Activated CD4-positive, alpha-beta memory T cell treated with anti-CD3 and anti-CD28 coated beads, Interleukin-2, amount 10 ng/mL, durations not matched to agents 7 days and 5 days (primary cell): Measurements from ENCODE around the gene RIPK3. TPM values are rescaled to one million over a fixed set of nuclear protein-coding genes. Genes with fewer than 3 reads are reported as not detected.

ENCODE experiments used
- CTCF ChIA-PET: fragments of 350-600 bp; sonication (Branson Sonifier 250); formaldehyde crosslinking; loops from one replicate; lab custom pipeline; 2021; ENCODE audit warnings: antibody characterized with exemption, inconsistent platforms; lab: Charles Lee
- POLR2A ChIA-PET: fragments of 350-600 bp; sonication (Branson Sonifier 250); formaldehyde crosslinking; loops from one replicate; lab custom pipeline; 2021; ENCODE audit warnings: antibody characterized with exemption; lab: Charles Lee
- DNase-seq: peaks from one replicate; pipeline ENCODE4 v3.0.0-alpha.2; 2020
- H3K27ac Mint-ChIP-seq: one replicate; pipeline ENCODE4 v1.8.0; 2021; ENCODE audit warnings: mild to moderate bottlenecking, mixed read lengths
- H3K27me3 Mint-ChIP-seq: one replicate; pipeline ENCODE4 v1.8.0; 2021; ENCODE audit warnings: mixed read lengths
- H3K36me3 Mint-ChIP-seq: one replicate; pipeline ENCODE4 v1.8.0; 2021; ENCODE audit warnings: low read depth, mixed read lengths
- H3K4me1 Mint-ChIP-seq: one replicate; pipeline ENCODE4 v1.8.0; 2021; ENCODE audit warnings: mixed read lengths
- H3K4me3 Mint-ChIP-seq: one replicate; pipeline ENCODE4 v1.8.0; 2021; ENCODE audit warnings: mild to moderate bottlenecking, mixed read lengths
- H3K9me3 Mint-ChIP-seq: one replicate; pipeline ENCODE4 v1.8.0; 2021; ENCODE audit warnings: mixed read lengths
- total RNA-seq, 2 experiments: library from RNA; stranded (reverse); gene quantifications; one replicate each; pipeline ENCODE4 v1.2.3, GENCODE V29; 2021

Gene RIPK3
- total RNA-seq, 2 experiments from 2014 or later: 37.3 to 38.0 TPM

DNA sequence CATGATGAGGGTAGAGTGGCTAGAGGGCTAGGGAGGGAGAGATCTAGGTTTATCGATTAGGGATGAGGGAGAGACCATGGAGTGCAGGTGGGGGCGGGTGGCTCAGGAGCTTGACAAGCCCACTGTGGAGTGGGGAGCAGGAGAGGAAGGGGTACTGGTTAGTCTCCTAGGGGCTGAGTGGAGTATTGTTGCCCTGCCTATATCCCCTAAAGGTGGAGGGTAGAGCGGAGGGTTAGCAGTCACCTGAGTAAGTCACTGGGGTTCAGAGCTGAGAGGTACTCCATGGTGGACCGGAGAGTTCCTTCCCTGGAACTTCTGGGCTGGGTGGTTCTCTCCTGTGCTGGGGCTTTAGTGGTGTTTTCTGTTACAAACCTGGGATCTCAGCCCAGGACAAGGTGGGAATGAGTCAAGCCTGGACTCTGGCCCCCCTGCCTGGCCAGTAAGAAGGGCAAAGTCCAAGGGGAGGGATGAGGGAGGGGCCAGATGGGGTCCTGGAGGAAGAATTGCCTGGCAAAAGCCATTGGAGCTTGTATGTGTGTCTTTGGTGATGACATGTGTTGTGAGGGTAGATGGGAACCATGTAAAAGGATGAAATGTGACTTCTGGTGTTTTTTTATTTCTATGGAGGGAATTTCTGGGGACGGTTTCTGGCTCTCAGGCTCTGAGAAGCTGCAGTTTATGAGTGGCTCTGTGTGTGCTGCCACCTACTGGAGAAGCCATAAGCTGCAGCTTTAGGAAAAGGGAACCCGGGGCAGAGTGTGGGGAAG is 32.0 kb downstream of the RIPK3 start, which contains the start of gene CIDEB:
TSS of gene CIDEB (minus strand) at position 403 of the 767 bp plus-strand sequence. CDS start at position 284, 119 bp downstream.
- Mint-ChIP-seq H3K36me3 (peaks cover 71% of the 10 kb centered on the region), H3K4me1 (peaks cover 46% of the 10 kb centered on the region), H3K9me3 (no peaks in the 10 kb centered on the region), H3K27ac (peak within 1 kb of the TSS; percentile 31), H3K27me3 (no peaks in the 10 kb centered on the region), H3K4me3 (no peak within 1 kb of the TSS)
- ChIA-PET CTCF (interaction anchor here (0.7 to 9.0 kb wide), 43 partner anchors 10 to 300 kb away, joined by 3 to 144 read pairs (median 7); partner anchors contain the start of genes ADCY4, CARMIL3, CHMP4A and DCAF11), POLR2A (interaction anchor here (0.8 to 9.3 kb wide), 17 partner anchors 8 to 194 kb away, joined by 3 to 97 read pairs (median 7); partner anchors contain the start of genes CBLN3, CHMP4A, DCAF11 and DHRS1)
- DNase-seq: peak; percentile 65

DNA sequence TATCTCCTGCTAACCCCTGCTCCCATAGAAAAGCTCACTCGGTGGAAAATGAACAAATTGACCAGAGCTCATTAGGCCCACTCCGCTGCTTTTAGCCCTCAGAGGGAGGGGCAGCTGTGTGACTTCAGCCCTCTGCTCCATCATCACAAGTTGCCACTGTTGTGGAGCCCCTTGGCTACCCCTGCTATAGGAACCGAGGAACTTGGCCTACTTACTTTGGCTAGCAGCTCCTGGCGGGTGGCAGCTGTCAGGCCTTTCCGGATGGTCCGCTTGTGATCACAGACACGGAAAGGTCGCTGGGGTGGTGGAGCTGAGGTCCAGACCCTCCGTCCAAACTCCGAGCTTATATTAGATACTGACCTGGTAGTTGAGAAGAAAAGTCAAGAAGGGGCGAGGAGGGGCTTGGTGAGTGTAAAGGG is 32.6 kb downstream of the RIPK3 start:
- peaks cover 74% of the 10 kb centered on the region for H3K36me3 Mint-ChIP-seq
- POLR2A ChIA-PET: interaction anchor here (1.3 to 9.3 kb wide), 7 partner anchors 7 to 193 kb away, joined by 5 to 97 read pairs (median 25); partner anchors contain the start of genes CBLN3, CHMP4A, DCAF11 and DHRS1
- H3K27ac Mint-ChIP-seq: peak overlapping the region; percentile 6
- no peak overlapping the region for H3K4me3 Mint-ChIP-seq
- CTCF ChIA-PET: interaction anchor here (1.1 to 9.0 kb wide), 19 partner anchors 9 to 249 kb away, joined by 3 to 144 read pairs (median 12); partner anchors contain the start of genes ADCY4, DCAF11, DHRS1 and IPO4
- peaks cover 45% of the 10 kb centered on the region for H3K4me1 Mint-ChIP-seq
- no peak for DNase-seq
- no peaks in the 10 kb centered on the region for H3K9me3 Mint-ChIP-seq
- H3K27me3 Mint-ChIP-seq: no peaks in the 10 kb centered on the region

DNA sequence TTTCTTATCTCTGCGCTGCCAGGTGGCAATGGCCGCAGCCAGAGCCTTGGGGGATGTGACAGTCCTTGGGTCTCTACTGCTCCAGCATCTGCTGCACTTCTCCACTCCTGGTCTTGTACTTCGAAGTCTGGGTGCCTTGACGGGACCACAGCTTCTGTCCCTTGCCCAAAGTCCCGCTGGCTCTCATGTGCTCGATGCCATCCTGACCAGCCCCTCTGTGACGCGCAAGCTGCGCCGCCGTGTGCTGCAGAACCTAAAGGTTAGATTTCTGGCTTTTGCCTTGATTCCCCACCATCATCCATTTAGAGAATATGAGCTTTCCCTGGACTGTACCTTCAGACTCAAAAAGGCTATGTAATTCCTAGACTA is 35.8 kb downstream of the RIPK3 start:
- Mint-ChIP-seq H3K36me3 (peaks cover 66% of the 10 kb centered on the region), H3K4me1 (peaks cover 50% of the 10 kb centered on the region), H3K9me3 (no peaks in the 10 kb centered on the region), H3K27ac (no peak overlapping the region), H3K27me3 (no peaks in the 10 kb centered on the region), H3K4me3 (no peak overlapping the region)
- ChIA-PET POLR2A (interaction anchor here (0.8 to 1.0 kb wide), 4 partner anchors 45 to 115 kb away, joined by 3 to 4 read pairs (median 3); partner anchors contain the start of genes IPO4, MDP1 and TINF2), CTCF (interaction anchor here (1.2 to 1.7 kb wide), 2 partner anchors 58 to 90 kb away, joined by 3 to 4 read pairs; partner anchors contain the start of gene CHMP4A)
- DNase-seq: no peak

DNA sequence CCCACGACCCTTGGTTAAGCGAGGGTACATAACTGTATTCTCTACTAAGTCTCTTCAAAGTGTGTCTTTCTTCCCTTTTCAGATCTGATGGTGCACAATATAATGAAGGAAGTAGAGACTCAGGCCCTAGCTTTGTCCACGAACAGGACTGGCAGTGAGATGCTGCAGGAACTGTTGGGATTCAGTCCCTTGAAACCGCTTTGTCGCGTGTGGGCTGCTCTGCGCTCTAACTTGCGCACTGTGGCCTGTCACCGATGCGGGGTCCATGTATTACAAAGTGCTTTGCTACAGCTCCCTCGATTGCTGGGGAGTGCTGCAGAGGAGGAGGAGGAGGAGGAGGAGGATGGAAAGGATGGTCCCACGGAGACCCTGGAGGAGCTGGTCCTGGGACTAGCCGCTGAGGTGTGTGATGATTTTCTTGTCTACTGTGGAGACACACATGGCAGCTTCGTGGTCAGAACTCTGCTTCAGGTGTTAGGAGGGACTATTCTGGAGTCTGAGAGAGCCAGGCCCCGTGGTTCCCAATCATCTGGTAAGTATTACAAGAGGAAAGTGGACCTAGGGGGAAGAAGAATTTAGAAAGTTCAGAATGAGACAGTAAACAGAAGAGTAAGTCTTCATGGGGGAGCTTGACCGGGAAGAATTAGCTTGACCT is 39.3 kb downstream of the RIPK3 start:
- no peaks in the 10 kb centered on the region for H3K27me3 Mint-ChIP-seq
- no peaks in the 10 kb centered on the region for H3K9me3 Mint-ChIP-seq
- no peak for DNase-seq
- POLR2A ChIA-PET: interaction anchor here (0.6 to 7.3 kb wide), 18 partner anchors 10 to 242 kb away, joined by 3 to 97 read pairs (median 5); partner anchors contain the start of genes CBLN3, CHMP4A, CIDEB and IPO4
- H3K4me3 Mint-ChIP-seq: peak overlapping the region; percentile 84
- H3K4me1 Mint-ChIP-seq: peaks cover 60% of the 10 kb centered on the region
- H3K36me3 Mint-ChIP-seq: peaks cover 49% of the 10 kb centered on the region
- CTCF ChIA-PET: interaction anchor here (0.9 to 7.7 kb wide), 9 partner anchors 9 to 208 kb away, joined by 3 to 213 read pairs (median 29); partner anchors contain the start of genes CIDEB, LTB4R, LTB4R2 and RABGGTA
- H3K27ac Mint-ChIP-seq: peak overlapping the region; percentile 84

DNA sequence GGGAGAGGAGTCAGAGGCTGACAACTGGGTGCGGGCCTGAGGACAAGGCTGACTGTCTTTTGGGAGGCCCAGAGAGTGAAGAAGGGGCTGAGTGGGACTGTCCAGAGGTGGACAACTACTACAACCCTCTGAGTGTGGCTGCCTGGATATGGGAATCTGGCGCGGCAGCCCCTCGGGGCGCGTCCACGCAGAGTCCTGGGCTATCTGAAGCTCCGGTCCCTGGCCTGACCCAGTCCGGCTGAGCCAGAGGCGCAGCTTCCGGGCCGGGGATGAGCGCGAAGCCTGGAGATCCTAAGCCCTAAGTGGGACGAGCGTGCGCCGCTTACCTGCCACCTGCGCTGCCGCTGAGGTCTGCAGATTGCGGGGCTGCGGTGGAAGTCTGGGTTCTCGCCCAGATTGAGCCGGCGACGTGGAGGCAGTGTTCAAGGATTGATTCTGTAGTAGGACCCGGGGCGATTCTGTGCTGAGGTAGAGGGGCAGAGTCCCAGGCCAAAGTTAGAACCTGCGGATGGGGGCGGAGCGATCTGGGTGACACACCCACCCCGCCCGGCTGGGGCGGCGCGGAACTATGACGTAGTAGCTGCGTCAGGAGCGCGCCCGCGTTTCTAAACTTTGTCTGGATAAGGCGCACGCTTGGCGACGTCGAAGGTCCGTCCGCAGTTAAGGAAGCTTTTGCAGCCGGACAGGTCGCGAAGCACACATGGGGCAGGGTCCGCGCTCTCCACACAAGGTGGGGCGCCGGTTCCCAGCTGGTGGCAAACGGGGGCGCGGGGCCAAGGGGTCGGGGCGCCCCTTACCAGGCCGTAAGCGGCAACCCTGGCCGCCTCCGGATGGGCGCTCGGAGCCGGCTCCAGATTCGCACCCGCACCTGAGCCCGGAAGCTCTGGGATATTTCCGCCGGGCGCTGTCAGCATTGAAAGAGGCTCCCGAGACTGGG is 40.3 kb downstream of the RIPK3 start, which contains the start of the genes DHRS1 and NOP9:
TSS of gene DHRS1 (minus strand) at position 526 of the 937 bp plus-strand sequence. CDS start 674 bp downstream, outside the sequence.
TSS of gene NOP9 (plus strand) at position 596 of the 937 bp plus-strand sequence. CDS start at position 701, 105 bp downstream.
- Mint-ChIP-seq H3K27me3 (no peaks in the 10 kb centered on the region), H3K36me3 (peaks cover 45% of the 10 kb centered on the region), H3K4me1 (peaks cover 60% of the 10 kb centered on the region), H3K9me3 (no peaks in the 10 kb centered on the region), H3K4me3 (peak within 1 kb of the TSS; percentile 84), H3K27ac (peak within 1 kb of the TSS; percentile 84)
- ChIA-PET CTCF (interaction anchor here (0.9 to 7.7 kb wide), 14 partner anchors 10 to 207 kb away, joined by 3 to 213 read pairs (median 5); partner anchors contain the start of genes CIDEB, LTB4R, LTB4R2 and MDP1), POLR2A (interaction anchor here (0.6 to 7.3 kb wide), 22 partner anchors 9 to 241 kb away, joined by 3 to 97 read pairs (median 5); partner anchors contain the start of genes CBLN3, CHMP4A, CIDEB and DCAF11)
- peak; percentile 94 for DNase-seq

DNA sequence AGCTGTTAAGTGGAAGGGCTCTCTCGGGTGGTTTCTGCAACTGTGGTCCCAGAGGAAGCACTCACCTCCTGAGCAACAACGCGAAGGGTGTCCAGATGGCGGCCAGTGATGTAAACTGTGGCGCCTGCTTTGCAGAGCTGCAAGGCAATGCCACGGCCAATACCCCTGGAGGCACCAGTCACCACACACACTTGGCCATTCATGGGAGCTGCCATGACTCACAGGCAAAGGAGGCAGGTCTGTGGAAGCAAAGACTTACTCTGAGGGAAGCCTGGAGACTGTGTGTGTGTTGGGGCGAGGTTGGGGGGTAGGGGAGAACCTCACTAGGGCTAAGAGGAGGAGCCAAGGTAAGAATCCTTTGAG is 40.9 kb downstream of the RIPK3 start:
- Mint-ChIP-seq H3K27ac (peak overlapping the region; percentile 84), H3K4me3 (peak overlapping the region; percentile 84), H3K9me3 (no peaks in the 10 kb centered on the region), H3K27me3 (no peaks in the 10 kb centered on the region), H3K4me1 (peaks cover 60% of the 10 kb centered on the region), H3K36me3 (peaks cover 41% of the 10 kb centered on the region)
- ChIA-PET POLR2A (interaction anchor here (0.6 to 7.3 kb wide), 14 partner anchors 11 to 185 kb away, joined by 3 to 97 read pairs (median 8); partner anchors contain the start of genes CHMP4A, CIDEB, DCAF11 and IPO4), CTCF (interaction anchor here (0.9 to 7.7 kb wide), 12 partner anchors 9 to 138 kb away, joined by 3 to 213 read pairs (median 14); partner anchors contain the start of genes CIDEB, LTB4R, LTB4R2 and MDP1)
- DNase-seq: no peak

DNA sequence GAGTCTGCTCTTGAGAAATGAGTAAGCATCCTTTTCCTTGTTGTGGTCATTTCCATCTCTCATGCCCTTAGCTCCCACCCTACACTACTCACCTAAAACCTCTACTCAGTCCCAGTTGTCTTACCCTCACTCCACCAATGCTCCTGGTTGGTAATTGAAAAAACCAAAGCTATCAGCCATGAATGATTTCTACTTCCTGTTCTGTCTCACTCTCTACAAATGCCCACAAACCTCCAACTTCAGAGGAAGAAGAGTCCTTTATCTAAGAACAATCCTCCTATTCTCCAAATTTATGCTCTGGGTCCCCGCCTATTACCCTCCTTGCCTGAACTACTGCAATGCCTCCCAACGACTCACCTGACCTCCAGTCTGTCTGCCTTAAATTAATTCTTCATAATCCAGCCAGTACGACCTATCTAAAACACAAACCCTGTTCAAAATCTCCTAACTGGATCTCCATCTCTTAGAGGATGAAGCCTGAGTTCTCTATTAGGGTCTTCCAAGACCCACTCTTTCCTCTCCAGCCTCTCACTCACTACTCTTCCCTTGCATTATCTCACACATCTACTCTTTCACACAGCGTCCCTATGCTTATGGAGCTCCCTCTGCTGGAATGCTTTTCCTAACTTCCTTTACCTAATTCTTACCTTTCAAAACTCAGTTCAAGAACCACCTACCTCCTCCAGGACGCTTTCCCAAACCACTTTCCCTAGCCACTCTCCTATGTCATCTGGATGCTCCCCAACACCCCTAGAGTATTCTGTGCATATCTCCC is 42.4 kb downstream of the RIPK3 start:
- Mint-ChIP-seq H3K9me3 (no peaks in the 10 kb centered on the region), H3K36me3 (peaks cover 32% of the 10 kb centered on the region), H3K27ac (peak overlapping the region; percentile 76), H3K4me1 (peaks cover 54% of the 10 kb centered on the region), H3K4me3 (no peak overlapping the region), H3K27me3 (no peaks in the 10 kb centered on the region)
- ChIA-PET CTCF (interaction anchor here (0.5 to 7.7 kb wide), 25 partner anchors 12 to 290 kb away, joined by 3 to 213 read pairs (median 6); partner anchors contain the start of genes CHMP4A, CIDEB, DCAF11 and GMPR2), POLR2A (interaction anchor here (0.7 to 7.3 kb wide), 13 partner anchors 13 to 240 kb away, joined by 3 to 97 read pairs (median 7); partner anchors contain the start of genes CHMP4A, CIDEB, DCAF11 and IRF9)
- no peak for DNase-seq

DNA sequence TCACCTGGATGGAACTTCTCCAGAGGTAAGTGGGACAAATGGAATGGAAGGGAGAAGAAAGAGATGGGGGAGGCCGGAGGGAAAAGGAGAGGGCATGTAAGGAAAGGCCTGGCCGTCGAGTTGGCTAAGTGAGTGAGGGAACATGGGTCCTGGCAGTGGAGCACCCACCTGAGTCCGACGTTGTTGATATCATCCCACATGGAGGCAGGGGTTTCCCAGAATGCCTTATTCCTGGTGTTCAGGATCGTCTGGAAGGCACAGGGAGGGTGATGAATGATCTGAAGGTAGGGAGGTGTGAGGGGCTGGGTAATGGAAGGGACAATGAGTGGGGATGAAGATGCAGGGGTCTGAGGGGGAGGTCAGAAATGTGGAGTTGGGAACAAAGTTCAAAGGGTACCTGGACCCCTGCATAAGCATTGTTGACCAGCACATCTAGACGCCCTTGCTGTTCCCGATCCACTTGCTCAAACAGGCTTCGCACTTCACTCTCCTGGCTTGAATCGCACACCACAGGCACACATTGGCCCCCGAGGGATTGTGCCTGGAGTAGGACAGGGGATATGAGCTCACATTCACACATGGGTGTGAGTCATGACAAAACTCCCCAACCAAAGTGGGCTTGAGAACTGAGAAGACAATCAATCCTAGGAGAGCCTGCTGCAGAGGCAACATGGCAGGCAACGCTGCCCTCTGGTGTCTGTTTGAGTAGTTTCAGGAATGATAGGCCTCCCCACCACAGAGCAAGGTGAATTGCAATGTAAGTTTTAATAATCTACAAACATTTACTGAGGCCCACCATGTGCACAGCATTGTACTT is 43.2 kb downstream of the RIPK3 start:
- ChIA-PET CTCF (interaction anchor here (0.5 to 7.7 kb wide), 22 partner anchors 13 to 289 kb away, joined by 3 to 213 read pairs (median 8); partner anchors contain the start of genes CHMP4A, CIDEB, GMPR2 and IRF9), POLR2A (interaction anchor here (0.6 to 7.3 kb wide), 12 partner anchors 14 to 138 kb away, joined by 3 to 97 read pairs (median 6); partner anchors contain the start of genes CHMP4A, CIDEB, IRF9 and LTB4R)
- DNase-seq: peak; percentile 77
- Mint-ChIP-seq H3K27me3 (no peaks in the 10 kb centered on the region), H3K36me3 (peaks cover 33% of the 10 kb centered on the region), H3K4me3 (no peak overlapping the region), H3K9me3 (no peaks in the 10 kb centered on the region), H3K27ac (peak overlapping the region; percentile 76), H3K4me1 (peaks cover 46% of the 10 kb centered on the region)

DNA sequence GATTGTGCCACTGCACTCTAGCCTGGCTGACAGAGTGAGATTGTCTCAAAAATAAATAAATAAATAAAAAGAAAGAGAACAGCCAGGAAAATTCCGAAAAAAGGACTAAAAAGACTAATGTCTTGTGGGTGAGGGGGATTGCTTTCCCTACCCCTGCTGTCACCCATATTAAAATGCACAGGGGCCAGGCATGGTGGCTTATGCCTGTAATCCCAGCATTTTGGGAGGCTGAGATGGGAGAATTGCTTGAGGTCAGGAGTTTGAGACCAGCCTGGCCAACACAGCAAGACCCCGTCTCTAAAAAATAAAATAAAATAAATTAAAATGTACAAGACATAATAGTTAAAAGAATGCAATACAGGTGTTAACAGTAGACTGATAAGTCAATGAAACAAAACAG is 46.3 kb downstream of the RIPK3 start:
- Mint-ChIP-seq H3K4me1 (peaks cover 42% of the 10 kb centered on the region), H3K9me3 (no peaks in the 10 kb centered on the region), H3K36me3 (peaks cover 54% of the 10 kb centered on the region), H3K27me3 (peaks cover 8% of the 10 kb centered on the region), H3K27ac (no peak overlapping the region), H3K4me3 (no peak overlapping the region)
- ChIA-PET CTCF (interaction anchor here (1.0 to 5.3 kb wide), 5 partner anchors 14 to 51 kb away, joined by 3 to 32 read pairs (median 7); partner anchors contain the start of genes CIDEB, RABGGTA and TINF2), POLR2A (interaction anchor here (1.2 to 2.0 kb wide), 3 partner anchors 23 to 80 kb away, joined by 3 to 6 read pairs (median 5); partner anchors contain the start of genes CHMP4A and RABGGTA)
- DNase-seq: no peak
